Smooth muscle cell (in vitro differentiated cells): Measurements from ENCODE around the gene DEPDC5. TPM values are rescaled to one million over a fixed set of nuclear protein-coding genes. Genes with fewer than 3 reads are reported as not detected.

ENCODE experiments used
- DNase-seq: peaks from one replicate; lab custom pipeline; 2025; ENCODE audit not compliant: unreplicated experiment; lab: John Stamatoyannopoulos, UW
- H2AFZ ChIP-seq: fragments of 200-600 bp; sonication (generic); 2 replicates; pipeline ENCODE4 v1.6.0; 2016; ENCODE audit warnings: antibody characterized with exemption, low read depth, mild to moderate bottlenecking
- H3F3A ChIP-seq: fragments of 200-600 bp; sonication (generic); 2 replicates; pipeline ENCODE4 v1.6.0; 2017; ENCODE audit warnings: antibody characterized with exemption, low read depth
- H3K27ac ChIP-seq: fragments of 200-600 bp; sonication (generic); 2 replicates; pipeline ENCODE4 v1.5.1; 2016; ENCODE audit warnings: low read depth, mild to moderate bottlenecking
- H3K27me3 ChIP-seq: fragments of 200-600 bp; sonication (generic); 2 replicates; pipeline ENCODE4 v1.6.1; 2016; ENCODE audit warnings: low read depth, mild to moderate bottlenecking
- H3K36me3 ChIP-seq: fragments of 200-600 bp; sonication (generic); 2 replicates; pipeline ENCODE4 v1.5.1; 2016; ENCODE audit warnings: low read depth
- H3K4me1 ChIP-seq: fragments of 200-600 bp; sonication (generic); 2 replicates; pipeline ENCODE4 v1.5.1; 2016; ENCODE audit warnings: low read depth
- H3K4me2 ChIP-seq: fragments of 200-600 bp; sonication (generic); 2 replicates; pipeline ENCODE4 v1.6.0; 2016; ENCODE audit warnings: mild to moderate bottlenecking
- H3K4me3 ChIP-seq: fragments of 200-600 bp; sonication (generic); 2 replicates; pipeline ENCODE4 v1.5.1; 2016; ENCODE audit warnings: mild to moderate bottlenecking
- H3K79me2 ChIP-seq: fragments of 200-600 bp; sonication (generic); 2 replicates; pipeline ENCODE4 v1.6.0; 2016; ENCODE audit warnings: low read depth, mild to moderate bottlenecking
- H3K9ac ChIP-seq: fragments of 200-600 bp; sonication (generic); 2 replicates; pipeline ENCODE4 v1.6.0; 2016; ENCODE audit warnings: low read depth
- H3K9me3 ChIP-seq: fragments of 200-600 bp; sonication (generic); replicated peaks from 2 replicates; pipeline ENCODE4 v1.5.1; 2016; ENCODE audit warnings: low read depth
- H4K20me1 ChIP-seq: fragments of 200-600 bp; sonication (generic); 2 replicates; pipeline ENCODE4 v1.6.0; 2016; ENCODE audit warnings: low read depth
- CTCF ChIP-seq: fragments of 200-600 bp; sonication (generic); IDR thresholded peaks from 2 replicates; pipeline ENCODE4 v1.5.1; 2017; ENCODE audit warnings: borderline replicate concordance, mild to moderate bottlenecking, antibody characterized with exemption; ENCODE audit not compliant: insufficient read depth, poor library complexity, severe bottlenecking
- WGBS: methylation state at CpG from one replicate; pipeline ENCODE4 v1.1.7; 2016; ENCODE audit warnings: low lambda C conversion rate; 5-methylcytosine and 5-hydroxymethylcytosine counted together
- polyA plus RNA-seq: library from polyadenylated mRNA; unstranded; fragments of >200 nt; fragmentation: Nextera tagmentation; extraction: Ambion mirVana; gene quantifications from 2 replicates; pipeline ENCODE4 v1.2.1, GENCODE V29; 2016
- total RNA-seq: library from RNA; depleted of rRNA; stranded (reverse); fragments of >200 nt; gene quantifications from 2 replicates; pipeline ENCODE4 v1.2.3, GENCODE V29; 2014

DEPDC5 gene
- total and polyA plus RNA-seq, 2 experiments from 2014 or later = 8.5 to 11.6 TPM

- H4K20me1 ChIP-seq = peaks cover 42% of the 10 kb centered on the region
- peak overlapping the region; percentile 51 for H2AFZ ChIP-seq
- peaks cover 50% of the 10 kb centered on the region for H3K79me2 ChIP-seq
- peaks cover 7% of the 10 kb centered on the region for H3F3A ChIP-seq
- 2% methylated on average over 28 of the region's 76 CpGs for WGBS
- H3K27ac ChIP-seq = peak overlapping the region; percentile 22
- no peaks in the 10 kb centered on the region for H3K27me3 ChIP-seq
- H3K4me2 ChIP-seq = peak overlapping the region; percentile 92
- no peaks in the 10 kb centered on the region for H3K36me3 ChIP-seq
- H3K9ac ChIP-seq = peak overlapping the region; percentile 67
- no peak for TF ChIP-seq CTCF
- peaks cover 21% of the 10 kb centered on the region for H3K4me1 ChIP-seq
- peak overlapping the region; percentile 94 for H3K4me3 ChIP-seq
- H3K9me3 ChIP-seq = no peaks in the 10 kb centered on the region
- peak; percentile 33 for DNase-seq
Observed at GRCh38 chr22:31944700-31945442, 191.1 kb downstream of the DEPDC5 start.

DNA sequence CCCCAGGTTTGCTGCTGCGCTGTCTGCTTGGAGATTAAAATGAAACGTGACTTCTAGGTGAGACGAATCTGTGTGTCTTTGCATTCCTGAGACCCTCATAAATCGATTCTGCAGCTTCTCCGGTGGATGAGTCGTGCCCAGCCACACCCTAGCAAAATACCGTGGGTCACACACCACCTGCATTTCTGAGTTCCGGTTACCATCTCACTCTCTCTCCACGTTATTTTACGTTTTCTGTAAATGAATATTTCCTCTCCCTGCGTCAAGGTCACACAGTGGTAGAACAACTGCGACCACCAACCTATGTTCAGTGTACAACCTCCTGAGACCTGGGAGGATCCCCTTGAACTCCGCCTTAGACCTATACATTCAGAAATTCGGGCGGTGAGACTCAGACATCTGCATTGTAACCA is 191.6 kb downstream of the DEPDC5 start:
- H3K4me3 ChIP-seq = peak overlapping the region; percentile 94
- TF ChIP-seq CTCF = no peak
- H3K9ac ChIP-seq = peak overlapping the region; percentile 67
- DNase-seq = no peak
- H2AFZ ChIP-seq = peak overlapping the region; percentile 51
- H3K4me2 ChIP-seq = peak overlapping the region; percentile 92
- peaks cover 21% of the 10 kb centered on the region for H3K4me1 ChIP-seq
- WGBS = 3% methylated on average over 15 of the region's 15 CpGs
- no peaks in the 10 kb centered on the region for H3K27me3 ChIP-seq
- no peaks in the 10 kb centered on the region for H3K36me3 ChIP-seq
- H3K27ac ChIP-seq = peak overlapping the region; percentile 22
- H3F3A ChIP-seq = peaks cover 7% of the 10 kb centered on the region
- H3K79me2 ChIP-seq = peaks cover 56% of the 10 kb centered on the region
- no peaks in the 10 kb centered on the region for H3K9me3 ChIP-seq
- peaks cover 46% of the 10 kb centered on the region for H4K20me1 ChIP-seq

- no peak overlapping the region for H2AFZ ChIP-seq
- no peak for DNase-seq
- no peaks in the 10 kb centered on the region for H3K27me3 ChIP-seq
- no peaks in the 10 kb centered on the region for H3K9me3 ChIP-seq
- peak overlapping the region; percentile 22 for H3K27ac ChIP-seq
- H3K79me2 ChIP-seq = peaks cover 63% of the 10 kb centered on the region
- peaks cover 7% of the 10 kb centered on the region for H3F3A ChIP-seq
- TF ChIP-seq CTCF = no peak
- H3K4me1 ChIP-seq = peaks cover 22% of the 10 kb centered on the region
- H4K20me1 ChIP-seq = peaks cover 53% of the 10 kb centered on the region
- no peaks in the 10 kb centered on the region for H3K36me3 ChIP-seq
- 10% methylated on average over 8 of the region's 8 CpGs for WGBS
- peak overlapping the region; percentile 92 for H3K4me2 ChIP-seq
- H3K4me3 ChIP-seq = peak overlapping the region; percentile 94
- peak overlapping the region; percentile 67 for H3K9ac ChIP-seq
Observed at GRCh38 chr22:31945971-31946680, 192.3 kb downstream of the DEPDC5 start.
